Tibial nerve (tissue), 3 donors: Measurements from ENCODE around the gene NYAP2.

Experiments used
- CTCF ChIP-seq, 5 experiments: fragments of 200-600 bp in 3 of 5; fragments of 450-650 bp in 2 of 5; sonication (generic) in 3 of 5; IDR thresholded peaks; one replicate each; pipeline ENCODE4 v1.5.1; 2016 to 2019; ENCODE audit warnings: antibody characterized with exemption in 5 of 5, mild to moderate bottlenecking in 3 of 5, moderate library complexity in 2 of 5
- POLR2A ChIP-seq, 2 donors: fragments of 450-650 bp; IDR thresholded peaks; one replicate each; pipeline ENCODE4 v1.6.1; 2017; ENCODE audit warnings: antibody characterized with exemption in 2 of 2, mild to moderate bottlenecking in 2 of 2, moderate library complexity in 2 of 2

GRCh38 chr2:225468131-225468530 lies 68.6 kb downstream of the NYAP2 start:
- TF ChIP-seq POLR2A (IDR thresholded peaks at IDR 0.05) (no peak), CTCF (IDR thresholded peaks at IDR 0.05) (no peak)
